IPS-11a (cell line): Measurements from ENCODE around the gene NXN.
"Not testable (repeated sequence)": the region's sequence is repeated elsewhere in the genome, so short reads cannot be mapped to it uniquely, and the experiment has no call there.

Experiments
- H3K4me3 ChIP-seq: one replicate; pipeline ENCODE4 v1.5.1; 2013; ENCODE audit warnings: low read depth, low read length, control low read depth

The NXN gene

GRCh38 chr17:957856-958421 is 21.6 kb downstream of the NXN start:
- H3K4me3 ChIP-seq, result no peak overlapping the region

- no peak overlapping the region for H3K4me3 ChIP-seq
Measured at GRCh38 chr17:956905-957304, 22.7 kb downstream of the NXN start.

- no peak overlapping the region for H3K4me3 ChIP-seq
Measured at GRCh38 chr17:954431-955164, 25.0 kb downstream of the NXN start.

GRCh38 chr17:953767-954166 is 25.8 kb downstream of the NXN start:
- no peak overlapping the region for H3K4me3 ChIP-seq

- not testable (repeated sequence) for H3K4me3 ChIP-seq
Measured at GRCh38 chr17:952592-952991, 27.0 kb downstream of the NXN start.

- no peak overlapping the region for H3K4me3 ChIP-seq
Measured at GRCh38 chr17:951325-952132, 28.0 kb downstream of the NXN start.

GRCh38 chr17:949623-950303 is 29.8 kb downstream of the NXN start:
- no peak overlapping the region for H3K4me3 ChIP-seq

- H3K4me3 ChIP-seq, result no peak overlapping the region
Measured at GRCh38 chr17:948284-948852, 31.2 kb downstream of the NXN start.

GRCh38 chr17:946510-947236 is 32.9 kb downstream of the NXN start:
- H3K4me3 ChIP-seq, result no peak overlapping the region

- H3K4me3 ChIP-seq, result no peak overlapping the region
Measured at GRCh38 chr17:945672-946071, 33.9 kb downstream of the NXN start.

GRCh38 chr17:944266-944826 is 35.2 kb downstream of the NXN start:
- no peak overlapping the region for H3K4me3 ChIP-seq

GRCh38 chr17:935485-935884 is 44.1 kb downstream of the NXN start:
- H3K4me3 ChIP-seq, result no peak overlapping the region

- H3K4me3 ChIP-seq, result no peak overlapping the region
Measured at GRCh38 chr17:933312-934073, 46.1 kb downstream of the NXN start.

GRCh38 chr17:930258-930657 is 49.3 kb downstream of the NXN start:
- H3K4me3 ChIP-seq, result no peak overlapping the region

GRCh38 chr17:929586-929985 is 50.0 kb downstream of the NXN start:
- H3K4me3 ChIP-seq, result no peak overlapping the region

- no peak overlapping the region for H3K4me3 ChIP-seq
Measured at GRCh38 chr17:927611-928461, 51.7 kb downstream of the NXN start.

GRCh38 chr17:925817-926216 is 53.8 kb downstream of the NXN start:
- H3K4me3 ChIP-seq, result no peak overlapping the region

GRCh38 chr17:924711-925475 is 54.7 kb downstream of the NXN start:
- H3K4me3 ChIP-seq, result no peak overlapping the region
